OCI-M2 (cell line): Measurements from ENCODE around the gene KLHL13.
"Not testable (repeated sequence)": the region's sequence is repeated elsewhere in the genome, so short reads cannot be mapped to it uniquely, and the experiment has no call there.

Source experiments
- DNase-seq: peaks from one replicate; lab custom pipeline; 2025; ENCODE audit not compliant: unreplicated experiment; lab: John Stamatoyannopoulos, UW

The KLHL13 gene

DNA sequence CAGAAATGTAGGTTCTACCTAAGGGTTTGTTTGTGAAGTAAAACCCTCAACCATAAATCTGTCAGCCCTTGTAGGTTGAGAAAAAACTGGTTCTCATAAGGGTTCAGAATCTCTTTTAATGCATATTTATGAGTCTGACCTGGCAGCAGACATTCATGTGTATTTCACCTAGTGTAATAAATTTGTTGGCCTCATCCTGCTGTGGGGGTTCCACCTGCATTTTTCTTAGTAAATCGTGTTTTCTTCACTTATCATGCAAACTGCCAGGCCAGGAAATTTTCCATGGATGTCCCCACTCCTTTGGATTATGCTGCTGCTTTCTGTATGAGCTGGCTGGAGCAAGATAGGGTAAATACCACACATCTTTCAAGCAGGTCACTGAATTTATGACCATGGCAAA lies 42.4 kb downstream of the KLHL13 start:
- DNase-seq = no peak

DNA sequence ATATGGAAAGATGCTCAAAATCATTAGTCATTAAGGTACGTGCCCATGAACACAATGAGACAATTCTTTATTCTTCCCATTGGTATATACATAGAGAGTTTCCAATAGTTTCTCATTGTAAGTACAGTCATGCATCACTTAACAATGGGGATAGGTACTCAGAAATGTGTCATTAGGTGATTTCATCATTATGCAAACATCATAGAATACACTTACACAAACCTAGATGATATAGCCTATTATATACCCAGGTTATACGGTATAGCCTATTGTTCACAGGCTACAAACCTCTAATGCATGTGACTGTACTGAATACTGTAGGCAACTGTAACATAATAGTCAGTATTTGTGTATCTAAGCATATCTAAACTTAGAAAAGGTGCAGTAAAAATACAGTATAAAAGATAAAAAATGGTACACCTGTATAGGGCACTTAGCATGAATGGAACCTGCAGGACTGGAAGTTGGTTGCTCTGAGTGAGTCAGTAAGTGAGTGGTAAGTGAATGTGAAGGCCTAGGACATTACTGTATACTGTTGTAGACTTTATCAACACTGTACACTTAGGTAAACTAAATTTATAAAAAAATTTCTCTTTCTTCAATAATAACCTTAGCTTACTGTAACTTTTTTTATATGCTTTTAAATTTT lies 49.6 kb downstream of the KLHL13 start:
- no peak for DNase-seq

- no peak for DNase-seq
Measured at GRCh38 chrX:118062817-118063615, 53.6 kb downstream of the KLHL13 start.

DNA sequence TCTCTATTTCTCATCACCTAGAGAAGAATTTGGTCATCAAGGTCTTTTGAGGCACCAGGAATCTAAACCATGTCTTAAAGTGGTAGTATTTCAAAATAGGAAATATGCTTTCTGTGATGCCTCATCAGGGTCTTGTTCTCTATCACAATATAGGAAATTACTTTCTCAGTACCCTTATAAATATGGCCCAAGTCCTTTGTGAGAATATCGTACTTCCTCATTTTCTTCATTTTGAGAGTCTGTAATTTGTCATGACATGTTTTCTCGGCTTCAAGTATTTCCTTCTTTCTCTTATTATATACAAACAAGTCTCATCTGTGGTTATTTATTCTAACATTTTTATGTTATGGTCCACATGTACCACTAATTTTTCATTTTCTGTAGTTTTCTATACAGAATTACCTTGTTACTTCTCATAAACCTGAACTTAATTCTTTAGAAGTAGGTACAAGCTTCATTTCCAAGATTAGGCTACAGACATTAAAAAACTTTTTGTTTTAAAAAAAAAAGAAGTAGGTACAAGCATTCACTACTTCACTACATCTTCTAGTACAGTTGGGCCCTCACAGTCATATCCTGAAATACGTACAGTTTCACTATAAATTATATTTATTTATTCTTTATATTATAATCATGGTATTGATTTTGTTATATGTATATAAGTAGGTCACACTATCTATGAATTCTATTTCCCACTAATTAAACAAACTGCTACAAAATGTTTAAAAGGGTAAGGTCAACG lies 54.4 kb downstream of the KLHL13 start:
- no peak for DNase-seq

DNA sequence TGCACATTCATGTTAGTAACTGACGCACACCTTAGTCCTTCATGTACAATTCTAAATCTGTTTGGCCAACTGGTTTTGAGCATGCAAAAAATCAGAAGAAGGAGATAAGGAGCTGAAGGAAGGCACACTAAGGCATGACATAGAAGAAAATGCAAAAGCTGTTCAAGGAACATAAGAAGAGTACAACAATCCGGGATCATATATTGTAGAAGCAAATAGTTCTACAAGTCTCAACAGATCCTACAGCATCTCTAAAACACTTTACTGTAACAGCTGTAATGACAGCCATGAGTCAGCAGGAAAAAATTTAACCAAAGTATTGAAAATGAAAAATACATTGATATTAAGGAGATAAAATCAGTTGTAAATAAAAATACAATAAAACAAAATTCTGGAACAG lies 57.7 kb downstream of the KLHL13 start:
- DNase-seq = no peak

- no peak for DNase-seq
Measured at GRCh38 chrX:118056870-118057269, 59.7 kb downstream of the KLHL13 start.

- DNase-seq = no peak
Measured at GRCh38 chrX:118049713-118050112, 66.9 kb downstream of the KLHL13 start.

DNA sequence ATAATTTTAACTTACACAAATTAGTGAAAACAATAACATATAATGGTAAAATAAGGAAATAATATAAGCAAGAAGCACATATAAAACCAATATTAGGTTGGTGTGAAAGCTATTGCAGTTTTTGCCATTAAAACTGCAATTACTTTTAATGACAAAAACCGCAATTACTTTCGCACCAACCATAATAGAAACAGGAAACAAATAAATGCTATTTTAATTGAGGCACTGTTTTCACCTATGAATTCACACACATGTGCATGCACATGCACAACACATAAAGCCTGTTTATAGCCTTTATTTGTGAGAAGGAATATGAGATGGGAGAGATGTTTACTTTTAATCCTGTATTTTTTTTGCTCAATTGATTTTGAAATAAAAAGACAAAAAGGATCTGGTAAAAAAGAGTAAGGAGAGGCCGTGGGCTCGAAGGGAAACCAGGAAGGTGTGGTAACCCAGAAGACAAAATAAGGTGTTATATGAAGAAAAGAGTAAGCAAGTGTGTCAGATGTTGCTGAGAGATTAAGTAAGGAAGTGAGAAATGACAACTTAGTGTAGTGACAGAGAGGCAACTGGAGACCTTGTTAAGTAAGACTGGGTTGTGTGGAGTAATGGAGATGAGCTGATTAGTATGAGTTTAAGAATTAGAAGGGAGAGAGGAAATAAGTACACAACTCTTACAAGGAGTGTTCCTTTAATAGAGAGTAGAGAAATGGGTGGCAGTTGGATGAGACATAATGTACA lies 69.0 kb downstream of the KLHL13 start:
- no peak for DNase-seq

GRCh38 chrX:118039591-118039990 lies 77.0 kb downstream of the KLHL13 start:
- no peak for DNase-seq

DNA sequence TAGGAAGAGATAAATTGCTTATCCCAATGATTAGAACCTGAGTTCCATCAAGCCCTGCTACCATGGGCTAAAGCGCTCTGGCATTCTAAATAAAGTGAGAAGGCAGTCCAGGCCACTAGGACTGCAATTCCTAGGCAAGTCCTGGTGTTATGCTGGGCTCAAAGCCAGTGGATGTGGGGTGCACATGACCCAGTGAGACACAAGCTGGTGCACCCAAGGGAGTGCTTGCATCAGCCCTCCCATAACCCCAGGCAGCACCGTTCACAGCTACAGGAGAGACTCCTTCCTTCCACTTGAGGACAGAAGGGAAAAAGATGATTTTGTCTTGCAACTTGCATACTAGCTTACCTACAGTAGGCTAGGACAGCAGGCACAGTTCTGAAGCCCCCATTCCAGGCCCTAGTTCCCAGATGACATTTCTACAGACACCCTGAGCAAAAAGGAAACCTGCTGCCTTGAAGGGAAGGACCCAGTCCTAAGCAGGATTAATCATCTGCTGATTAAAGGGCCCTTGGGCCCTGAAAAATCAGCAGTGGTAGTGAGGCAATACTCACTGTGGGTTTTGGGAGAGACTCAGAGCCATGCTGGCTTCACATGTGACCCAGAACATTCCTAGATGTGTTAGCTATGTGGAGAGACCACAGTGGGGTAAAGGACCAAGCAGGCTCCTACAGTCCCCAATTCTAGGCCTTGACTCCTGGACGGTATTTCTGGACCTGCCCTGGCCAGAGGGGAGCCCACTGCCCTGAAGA lies 77.8 kb downstream of the KLHL13 start:
- no peak for DNase-seq

- no peak for DNase-seq
Measured at GRCh38 chrX:118026631-118027030, 90.0 kb downstream of the KLHL13 start.

DNA sequence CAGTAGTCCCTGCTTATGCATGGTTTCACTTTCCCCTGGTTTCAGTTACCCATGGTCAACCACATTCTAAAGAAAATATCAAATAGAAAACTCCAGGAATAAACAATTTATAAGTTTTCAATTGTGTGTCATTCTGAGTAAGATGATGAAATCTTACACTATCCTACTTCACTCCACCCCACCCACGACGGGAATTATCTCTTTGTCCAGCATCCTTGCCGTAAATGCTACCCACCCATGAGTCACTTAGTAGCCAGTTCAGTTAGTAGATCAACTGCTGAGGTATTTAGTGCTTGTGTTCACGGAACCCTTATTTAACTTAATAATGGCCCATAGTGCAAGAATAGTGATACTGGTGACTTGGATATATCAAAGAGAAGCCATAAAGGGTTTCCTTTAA lies 91.4 kb downstream of the KLHL13 start:
- DNase-seq = no peak

DNA sequence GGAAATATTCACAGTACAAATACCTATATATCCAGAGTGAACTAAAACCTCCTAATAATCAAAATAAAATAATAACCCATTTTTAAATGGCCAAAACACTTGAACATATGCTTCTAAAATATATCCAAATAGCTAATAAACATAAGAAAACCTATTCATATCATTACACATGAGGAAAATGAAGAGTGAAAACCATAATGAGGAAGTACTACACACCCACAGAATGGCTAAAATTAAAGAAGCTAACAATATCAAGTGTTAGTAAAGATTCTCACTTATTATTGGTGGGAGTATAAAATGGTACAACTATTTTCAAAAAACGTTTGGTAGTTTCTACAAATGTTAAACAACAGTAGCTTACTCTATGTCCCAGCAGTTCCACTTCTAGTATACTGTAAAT lies 92.1 kb downstream of the KLHL13 start:
- no peak for DNase-seq

DNA sequence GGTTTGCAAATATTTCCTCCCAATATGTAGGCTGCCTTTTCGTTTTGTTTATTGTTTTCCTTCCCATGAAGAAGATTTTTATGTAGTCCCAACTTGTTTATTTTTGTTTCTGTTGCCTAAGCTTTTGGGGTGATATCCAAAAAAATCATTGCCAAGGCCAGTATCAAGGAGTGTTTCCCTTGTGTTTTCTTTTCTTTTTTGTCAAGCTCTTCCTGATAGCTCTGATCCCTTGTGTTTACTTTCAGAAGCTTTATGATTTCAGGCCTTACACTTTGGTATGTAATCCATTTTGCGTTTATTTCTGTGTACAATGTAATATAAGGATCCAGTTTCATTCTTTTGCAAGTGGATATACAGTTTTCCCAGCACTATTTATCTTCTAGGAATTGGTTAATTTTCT lies 93.9 kb downstream of the KLHL13 start:
- DNase-seq = no peak

- no peak for DNase-seq
Measured at GRCh38 chrX:118016422-118016821, 100.2 kb downstream of the KLHL13 start.

GRCh38 chrX:118002417-118002816 lies 114.2 kb downstream of the KLHL13 start:
- DNase-seq = not testable (repeated sequence)

- DNase-seq = no peak
Measured at GRCh38 chrX:118000518-118000917, 116.1 kb downstream of the KLHL13 start.

GRCh38 chrX:117998171-117998570 lies 118.4 kb downstream of the KLHL13 start:
- no peak for DNase-seq

DNA sequence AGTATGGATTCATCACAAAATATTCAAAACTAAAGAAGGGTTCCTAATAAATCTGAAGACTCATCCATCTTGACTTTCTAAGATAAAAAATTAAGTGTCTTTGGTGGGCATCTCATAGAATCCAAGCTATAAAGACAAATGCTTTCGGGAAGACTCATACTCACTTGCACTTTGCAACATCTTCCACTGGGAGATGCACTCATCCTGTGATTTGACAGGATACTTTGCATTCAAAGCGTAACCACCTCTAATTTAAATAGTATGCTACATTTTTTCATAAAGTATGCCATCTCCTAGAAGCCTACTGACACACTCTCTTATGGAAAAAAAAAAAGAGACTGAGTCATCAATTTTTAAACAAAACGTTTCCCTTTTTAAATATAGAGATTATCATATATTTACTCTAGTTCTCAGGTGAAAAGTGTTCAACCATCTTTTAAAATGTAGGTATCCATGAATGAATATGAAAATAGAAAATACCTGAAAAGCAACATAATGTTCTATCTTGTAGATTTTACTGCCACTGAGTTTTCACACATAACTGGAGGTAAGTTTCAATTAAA lies 119.6 kb downstream of the KLHL13 start:
- no peak for DNase-seq

DNA sequence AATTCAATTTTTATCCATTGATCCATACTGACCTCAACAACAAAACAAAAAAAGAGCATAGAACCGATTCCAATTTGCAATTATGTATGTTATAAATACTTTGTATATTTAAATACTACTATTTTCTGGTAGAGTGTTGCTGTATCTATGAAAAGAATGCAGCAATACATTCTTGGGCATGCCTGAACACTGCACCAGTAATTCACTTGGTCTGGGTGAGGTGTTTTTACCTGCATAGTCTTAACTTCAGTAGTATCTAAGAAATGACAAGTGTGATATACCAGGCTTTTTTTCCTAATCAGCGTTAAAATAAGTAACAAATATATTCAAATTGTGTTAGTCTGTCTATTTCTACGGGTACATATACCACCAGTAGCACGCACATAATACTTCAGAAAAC lies 120.2 kb downstream of the KLHL13 start:
- DNase-seq = no peak
